ENCODE measurements around the gene UNC5A.

UNC5A gene

DNA sequence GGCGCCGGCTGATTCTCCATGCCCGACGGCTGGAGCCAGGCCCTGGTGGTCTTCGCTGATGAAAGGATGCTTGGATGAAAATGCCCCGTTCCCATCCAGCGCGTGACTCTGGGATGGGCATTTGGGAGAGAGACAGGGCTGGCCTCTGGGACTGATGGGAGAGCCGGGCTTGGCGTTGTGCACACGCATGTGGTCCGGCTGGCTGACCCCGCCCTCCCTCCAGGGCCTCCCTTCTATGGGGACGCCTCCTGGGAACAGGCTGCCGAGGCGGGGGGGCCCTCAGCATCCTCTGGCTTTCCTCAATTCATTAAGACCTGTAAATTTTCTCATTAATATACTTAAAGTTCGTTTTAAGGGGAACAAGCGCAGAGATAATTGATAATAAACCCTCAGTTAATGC, 36.8 kb downstream of the UNC5A start:
- DNase-seq = no peak

DNA sequence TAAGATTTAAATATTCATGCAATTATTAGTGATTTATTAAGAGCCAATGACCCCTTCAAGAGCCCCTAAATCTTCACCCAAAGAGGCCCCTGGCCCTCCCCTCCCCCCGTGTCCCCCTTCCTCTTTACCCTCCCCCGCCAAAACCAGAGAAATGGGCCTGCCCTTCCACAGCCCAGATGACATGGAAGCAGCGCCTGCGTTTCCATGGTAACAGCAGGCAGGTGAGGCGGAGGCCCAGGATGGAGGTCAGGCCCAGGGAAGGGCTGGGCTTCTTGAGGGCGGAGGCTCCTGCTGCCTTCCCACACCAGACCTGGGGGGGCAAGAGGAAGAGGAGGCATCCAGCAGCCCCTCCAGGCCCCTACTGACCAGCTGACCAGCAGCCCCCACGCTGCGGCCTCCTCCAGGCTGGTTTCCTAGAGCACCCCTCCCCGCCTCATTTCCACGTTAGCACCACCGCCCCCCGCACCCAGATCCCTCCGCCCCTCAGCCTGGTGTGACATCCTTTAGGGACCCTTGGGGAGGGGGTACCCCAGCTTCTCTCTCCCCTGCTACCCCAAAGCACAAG, 37.4 kb downstream of the UNC5A start:
- DNase-seq = no peak

DNA sequence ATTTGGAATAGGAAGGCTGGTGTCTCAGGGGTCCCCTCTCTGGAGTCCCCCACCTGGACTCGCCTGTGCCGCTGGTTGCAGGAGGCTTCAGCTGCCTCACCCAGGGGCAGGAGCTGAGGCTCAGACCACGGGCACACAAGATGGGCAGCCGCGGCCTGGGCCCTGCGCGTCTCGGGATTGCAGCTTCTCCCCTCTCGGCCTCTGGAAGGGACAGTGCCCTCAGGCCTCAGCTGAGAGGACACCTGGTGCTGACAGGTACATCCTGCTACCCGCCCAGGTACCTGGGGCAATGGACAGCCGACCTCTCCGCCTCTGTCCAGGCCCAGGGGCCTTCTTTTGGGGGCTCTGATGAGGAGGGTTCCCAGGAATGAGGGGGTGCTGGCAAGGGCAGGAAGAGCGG, 38.3 kb downstream of the UNC5A start:
- no peak for DNase-seq

DNA sequence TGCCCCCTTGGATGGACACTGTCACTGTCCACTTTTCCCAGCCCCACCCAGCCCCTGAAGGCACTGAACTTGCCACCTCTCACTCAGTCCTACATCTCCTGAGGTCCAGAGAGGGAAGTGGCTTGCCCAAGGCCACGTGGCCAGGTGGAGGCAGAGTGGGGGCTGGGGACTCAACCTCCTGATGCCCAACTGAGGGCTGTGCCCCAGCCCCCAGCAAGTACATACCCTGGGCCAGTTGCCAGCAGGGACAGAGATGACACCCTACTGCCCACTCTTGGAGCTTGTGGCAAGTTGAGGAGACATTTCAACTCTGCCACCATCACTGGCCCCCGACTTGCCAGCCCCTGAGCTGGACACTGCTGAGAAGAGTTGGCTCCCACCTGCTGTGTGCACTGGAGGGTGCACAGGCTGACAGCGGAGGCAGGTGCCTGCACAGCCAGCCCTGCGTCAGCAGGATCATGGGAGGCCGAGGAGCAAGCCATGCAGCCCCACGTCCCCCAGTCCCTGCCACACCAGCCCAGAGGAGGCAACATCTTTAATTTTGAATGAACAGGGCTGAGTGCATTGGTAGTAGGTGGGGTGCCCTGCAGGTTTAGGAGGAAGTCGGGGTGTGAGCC, 39.4 kb downstream of the UNC5A start:
- DNase-seq = no peak

DNA sequence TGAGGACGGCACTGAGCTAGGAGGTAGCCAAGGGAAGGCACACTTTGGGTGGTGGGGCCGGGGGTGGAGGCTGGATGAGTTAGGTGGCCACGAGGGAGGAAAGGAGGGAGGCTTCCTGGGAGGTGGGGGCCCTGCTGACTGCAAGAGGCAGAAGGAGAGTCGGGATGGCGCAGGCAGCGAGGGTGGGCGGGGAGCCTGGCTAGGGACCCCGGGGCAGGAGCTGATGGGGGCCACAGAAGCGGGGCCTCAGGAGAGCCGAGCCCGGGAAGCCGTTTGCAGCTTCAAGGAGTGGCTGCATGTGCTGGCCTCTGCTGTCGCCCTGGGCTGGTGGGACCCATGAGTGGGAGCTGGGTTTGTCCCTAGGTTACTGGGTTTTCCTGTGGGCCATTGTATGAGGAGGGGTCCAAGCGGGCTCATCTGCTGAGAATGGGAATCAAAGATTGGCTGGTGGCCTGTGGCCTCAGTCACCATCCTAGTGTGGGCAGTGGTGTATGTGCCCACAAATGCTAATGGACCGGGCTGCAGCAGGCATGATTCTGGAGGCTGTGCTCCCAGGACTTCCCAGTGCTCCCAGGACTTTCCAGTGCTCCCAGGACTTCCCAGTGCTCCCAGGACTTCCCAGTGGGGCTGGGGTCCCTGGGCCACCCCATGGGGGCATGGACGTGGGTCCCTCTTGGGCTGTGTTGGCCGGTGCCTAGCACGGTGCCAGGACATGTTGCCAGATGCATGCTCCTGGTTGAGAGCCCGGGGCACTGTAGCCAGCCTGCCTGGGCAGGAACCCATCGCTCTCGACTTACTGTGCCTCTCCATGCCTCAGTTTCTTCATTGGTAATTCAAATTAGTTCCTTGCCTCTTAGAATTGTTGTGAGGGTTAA, 40.2 kb downstream of the UNC5A start:
- no peak for DNase-seq

DNA sequence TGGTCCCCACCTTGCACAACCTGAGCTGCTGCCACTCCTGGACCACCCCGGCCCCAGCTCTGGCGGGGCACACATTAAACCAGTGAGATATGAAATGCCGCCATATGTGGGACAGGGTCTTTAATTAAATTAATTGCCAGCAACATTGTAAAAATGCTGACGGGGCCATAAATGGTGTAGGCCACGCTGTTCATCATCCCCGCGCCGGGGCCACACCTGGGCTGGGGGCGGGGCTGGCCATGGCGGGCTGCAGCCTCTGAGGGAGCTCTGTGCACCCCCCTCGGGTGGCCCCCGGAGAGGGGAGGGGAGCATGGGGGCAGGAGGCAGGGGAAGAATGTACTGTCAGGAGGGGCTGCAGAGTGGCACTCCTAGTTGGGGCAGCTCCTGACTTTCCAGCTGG, 41.0 kb downstream of the UNC5A start:
- no peak for DNase-seq

DNA sequence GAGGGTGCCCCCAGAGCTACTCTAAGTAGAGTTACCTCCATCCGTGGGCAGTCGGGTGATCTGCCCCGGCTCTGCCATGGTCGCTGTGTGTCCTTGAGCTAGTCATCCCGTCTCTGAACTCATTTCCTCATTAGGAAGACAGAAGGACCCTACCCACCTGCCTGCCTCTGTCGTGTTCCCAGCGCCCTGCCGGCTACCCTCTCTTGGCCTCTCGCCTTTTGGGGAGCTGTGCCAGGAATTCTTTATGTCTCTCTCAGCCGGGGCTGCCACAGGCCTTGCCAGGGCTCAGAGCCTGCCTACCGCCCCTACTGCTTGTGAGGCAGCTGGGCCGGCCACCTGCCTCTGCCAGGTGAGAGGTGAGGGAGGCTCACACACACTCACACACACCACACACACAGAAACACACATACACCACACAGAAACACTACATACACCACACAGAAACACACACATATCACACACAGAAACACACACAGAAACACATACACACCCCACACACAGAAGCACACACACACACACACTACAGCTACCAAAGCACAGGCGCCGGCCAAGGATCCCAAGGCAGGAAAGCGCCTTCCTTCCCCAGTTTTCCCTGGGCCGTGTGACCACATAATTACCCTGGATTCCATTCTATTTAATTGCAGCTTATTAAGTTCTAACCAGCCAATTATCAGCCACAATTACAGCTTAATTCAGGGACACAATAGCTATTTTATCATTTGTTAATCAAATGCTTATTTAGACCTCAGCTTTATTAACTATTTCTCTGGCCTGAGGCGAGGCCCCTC, 41.7 kb downstream of the UNC5A start:
- no peak for DNase-seq

DNA sequence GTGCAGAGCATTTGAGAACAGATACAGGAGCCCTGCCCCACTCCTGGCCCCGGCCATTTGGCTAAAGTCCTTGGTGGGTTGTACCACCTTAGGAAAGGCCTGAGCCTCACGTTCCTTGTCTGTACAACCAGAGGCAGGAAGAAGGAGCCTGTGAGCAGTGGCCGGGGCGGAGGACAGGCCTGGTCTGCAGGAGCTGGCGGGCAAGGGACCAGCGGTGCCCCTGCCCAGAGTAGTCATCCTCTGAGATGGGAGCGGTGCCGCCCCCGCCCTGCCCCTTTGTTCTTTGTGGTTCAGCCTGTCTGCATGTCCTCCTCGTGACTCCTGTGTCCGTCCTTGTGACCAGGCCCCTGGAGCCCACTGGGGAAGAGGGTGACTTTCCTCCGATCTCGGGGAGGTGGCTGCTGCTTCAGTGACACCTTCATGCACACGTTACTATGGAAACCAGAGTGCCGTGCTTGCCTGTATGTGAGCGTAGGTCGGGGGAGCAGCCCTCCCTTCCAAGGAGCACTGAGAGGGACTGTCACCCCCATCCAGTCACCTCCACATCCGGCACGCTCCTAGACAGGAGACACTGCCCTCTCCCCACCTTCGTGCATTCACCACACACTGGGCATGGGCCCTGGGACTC, 42.9 kb downstream of the UNC5A start:
- DNase-seq = no peak

DNA sequence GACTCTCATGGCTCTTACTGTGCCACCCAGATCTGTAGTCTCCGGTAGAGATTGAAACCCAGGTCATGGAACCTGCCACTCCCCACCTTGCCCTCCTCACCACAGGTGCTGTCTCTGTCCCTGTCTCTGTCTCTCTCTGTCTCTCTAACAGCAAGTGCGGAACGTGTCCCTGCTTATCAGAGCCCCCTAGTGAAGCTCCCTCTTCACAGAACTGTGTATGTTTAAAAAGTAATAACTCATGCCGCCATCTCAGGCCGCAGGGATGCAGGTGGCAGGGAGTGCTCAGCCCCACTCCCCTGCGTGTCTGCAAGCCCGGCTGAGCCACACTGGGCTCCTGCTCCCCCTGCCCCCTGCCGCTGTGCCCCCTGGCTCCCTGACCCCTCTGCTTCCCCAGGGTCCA, 43.8 kb downstream of the UNC5A start:
- DNase-seq = no peak

DNA sequence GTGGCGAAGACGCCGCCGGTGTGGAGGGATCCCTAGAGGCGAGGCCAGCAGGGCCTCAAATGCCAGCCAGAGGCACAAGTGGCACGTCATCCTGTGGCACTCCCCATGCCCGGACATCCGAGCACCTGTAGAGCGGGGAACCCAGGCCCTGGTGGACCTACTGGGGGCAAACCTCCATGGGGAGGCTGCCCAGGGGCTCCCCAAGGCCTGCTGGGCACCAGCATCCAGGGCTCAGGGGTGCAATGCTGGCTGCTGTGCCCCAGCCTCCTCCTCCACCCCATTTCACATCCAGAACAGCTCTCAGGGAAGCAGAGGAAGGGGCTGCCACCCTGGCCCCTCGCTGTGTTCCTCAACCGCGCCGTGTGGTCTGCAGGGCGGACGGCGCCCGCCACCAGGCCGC, 45.2 kb downstream of the UNC5A start:
- DNase-seq = no peak

DNA sequence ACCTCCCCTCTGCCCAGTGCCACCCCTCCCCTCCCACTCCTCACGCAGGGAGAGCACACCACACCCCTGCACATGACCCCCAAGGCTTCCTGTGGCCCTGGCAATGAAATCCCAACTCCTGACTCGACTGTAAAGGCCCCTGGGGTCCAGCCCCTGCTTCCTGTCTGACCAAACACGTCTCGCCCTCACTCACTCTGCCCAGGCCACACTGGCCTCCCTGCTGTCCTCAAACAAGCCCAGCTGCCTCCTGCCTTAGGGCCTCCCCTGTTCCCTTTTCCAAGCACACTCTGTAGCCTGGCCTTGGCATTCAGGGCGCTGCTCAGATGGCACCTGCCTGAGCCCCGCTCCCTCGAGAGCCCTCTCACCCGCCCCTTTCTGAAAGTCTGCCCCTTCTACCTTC, 46.4 kb downstream of the UNC5A start:
- no peak for DNase-seq

DNA sequence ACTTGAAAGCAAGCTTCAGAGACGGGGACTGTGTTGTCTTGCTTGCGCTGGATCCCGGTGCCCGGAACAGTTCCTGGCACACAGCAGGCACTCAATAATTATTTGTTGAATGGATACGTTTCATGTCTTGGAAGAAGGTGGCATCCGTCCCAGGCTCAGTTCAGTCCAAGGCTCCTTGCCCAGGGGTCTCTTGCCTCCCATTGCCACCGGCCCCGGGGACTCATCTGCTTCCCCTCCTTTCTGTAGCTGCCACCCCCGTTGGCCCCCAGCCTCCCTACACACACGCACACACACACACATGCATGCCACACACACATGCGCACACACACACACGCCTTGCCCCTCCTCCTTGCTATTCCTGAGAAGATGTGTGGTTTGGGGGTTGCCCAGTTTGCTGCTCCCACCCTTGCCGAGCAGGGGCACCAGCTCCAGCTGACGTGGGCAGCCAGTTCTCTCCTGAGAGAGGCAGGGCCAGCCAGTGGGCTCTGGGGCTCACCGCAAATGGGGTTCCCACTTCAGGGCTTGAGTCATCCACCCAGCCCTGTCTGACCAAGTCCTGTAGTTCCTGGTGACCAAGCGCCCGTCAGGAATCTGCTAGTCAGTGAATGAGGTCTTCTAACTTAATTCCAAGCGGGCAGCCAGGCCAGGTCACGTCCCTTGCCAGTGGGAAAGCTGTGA, 47.0 kb downstream of the UNC5A start:
- DNase-seq = no peak

DNA sequence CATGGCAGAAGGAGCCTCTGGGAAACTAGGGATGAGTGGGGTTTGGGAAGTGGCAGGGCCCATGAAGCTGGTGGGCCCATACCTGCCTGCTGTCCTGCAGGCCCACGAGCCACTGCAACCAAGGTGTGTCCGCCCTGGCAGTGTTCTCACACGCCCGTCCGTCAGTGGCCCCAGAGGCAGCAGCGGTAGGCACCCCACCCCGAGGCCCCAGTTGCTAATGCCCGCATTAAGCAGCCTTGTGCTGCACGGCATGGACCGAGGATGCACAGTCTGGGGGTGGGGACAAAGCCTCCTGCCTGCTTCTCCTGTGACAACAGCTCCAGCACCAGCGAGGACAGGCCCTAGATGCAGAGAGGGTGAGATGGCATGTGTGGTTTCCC, 47.5 kb downstream of the UNC5A start:
- DNase-seq = no peak

DNA sequence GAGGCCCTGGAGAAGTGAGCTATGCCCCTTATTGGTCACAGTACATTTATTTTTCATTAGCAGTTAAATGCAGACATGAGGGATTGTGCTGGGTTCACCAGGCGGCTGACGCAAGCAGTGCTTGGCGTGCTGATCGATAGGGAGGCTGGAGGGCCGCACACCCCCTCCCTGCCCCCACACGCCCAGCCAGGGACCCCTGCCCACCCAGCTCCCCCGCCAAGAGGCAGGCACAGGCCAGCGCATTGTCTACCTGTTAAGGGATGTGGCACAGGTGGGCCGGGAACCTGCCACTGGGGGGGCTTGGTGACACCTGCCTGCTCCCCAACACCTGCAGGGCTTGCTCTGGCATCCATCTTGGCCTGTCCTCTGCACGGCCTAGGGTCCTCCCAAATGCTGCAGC, 49.6 kb downstream of the UNC5A start:
- no peak for DNase-seq

DNA sequence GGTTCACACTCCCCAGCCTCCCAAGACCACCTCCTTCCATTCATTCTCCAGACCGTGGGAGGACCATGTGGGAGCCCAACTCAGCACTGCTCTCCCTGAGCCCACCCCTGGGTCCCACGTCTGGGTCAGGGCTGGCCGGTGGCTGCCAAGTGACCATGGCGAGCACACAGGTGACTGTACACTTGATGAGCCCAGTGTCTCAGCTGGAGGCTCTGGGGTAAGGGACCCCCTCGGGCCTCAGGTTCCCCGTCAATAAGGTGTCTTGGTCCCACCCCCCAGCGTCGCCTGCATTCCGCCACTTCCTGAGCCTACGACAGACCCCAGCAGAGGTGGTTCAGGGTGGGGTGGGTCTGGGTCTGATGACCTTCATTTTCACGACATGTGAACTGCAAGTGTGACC, 50.0 kb downstream of the UNC5A start:
- no peak for DNase-seq

DNA sequence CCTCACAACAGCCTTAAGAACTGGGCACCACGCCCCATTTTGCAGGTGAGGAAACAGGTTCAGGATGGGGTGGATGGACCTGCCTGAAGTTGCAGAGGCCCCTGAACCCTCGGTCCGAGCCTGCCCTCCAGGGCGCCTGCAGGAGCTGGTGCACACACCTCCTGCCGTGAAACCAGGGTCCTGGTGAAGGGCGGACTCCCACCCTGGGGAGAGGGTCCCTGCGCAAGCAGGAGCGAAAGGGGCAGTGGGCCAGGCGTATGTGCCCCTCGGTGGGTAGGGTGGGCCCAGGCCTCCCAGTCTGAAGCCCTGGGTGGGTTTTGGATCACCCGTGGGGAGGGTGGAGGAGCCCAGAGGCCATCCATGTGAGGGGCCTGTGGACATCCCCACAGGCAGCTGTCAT, 50.9 kb downstream of the UNC5A start:
- DNase-seq = no peak

DNA sequence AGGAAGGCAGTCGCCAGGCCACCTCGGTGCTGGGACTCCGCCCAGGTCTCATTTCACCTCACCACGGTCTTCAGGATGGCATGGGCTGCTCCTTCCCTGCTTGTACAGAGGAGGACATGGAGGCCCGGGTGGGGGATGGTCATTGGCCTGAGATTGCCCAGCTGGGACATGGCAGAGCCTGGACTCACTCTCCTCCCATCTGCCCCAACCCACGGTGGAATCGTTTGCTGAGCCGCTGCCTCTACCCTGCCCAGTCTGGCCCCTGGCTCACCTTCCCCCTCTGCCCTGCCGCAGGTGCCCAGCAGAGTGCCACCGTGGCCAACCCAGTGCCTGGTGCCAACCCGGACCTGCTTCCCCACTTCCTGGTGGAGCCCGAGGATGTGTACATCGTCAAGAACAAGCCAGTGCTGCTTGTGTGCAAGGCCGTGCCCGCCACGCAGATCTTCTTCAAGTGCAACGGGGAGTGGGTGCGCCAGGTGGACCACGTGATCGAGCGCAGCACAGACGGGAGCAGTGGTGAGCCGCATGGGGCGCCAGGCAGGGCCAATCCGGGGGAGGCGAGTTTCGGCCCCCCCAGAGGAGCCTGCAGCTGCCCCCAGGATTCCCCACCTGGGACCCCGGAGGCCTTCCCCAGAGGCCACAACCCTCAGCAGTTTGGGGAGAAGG, 52.1 kb downstream of the UNC5A start:
- no peak for DNase-seq

DNA sequence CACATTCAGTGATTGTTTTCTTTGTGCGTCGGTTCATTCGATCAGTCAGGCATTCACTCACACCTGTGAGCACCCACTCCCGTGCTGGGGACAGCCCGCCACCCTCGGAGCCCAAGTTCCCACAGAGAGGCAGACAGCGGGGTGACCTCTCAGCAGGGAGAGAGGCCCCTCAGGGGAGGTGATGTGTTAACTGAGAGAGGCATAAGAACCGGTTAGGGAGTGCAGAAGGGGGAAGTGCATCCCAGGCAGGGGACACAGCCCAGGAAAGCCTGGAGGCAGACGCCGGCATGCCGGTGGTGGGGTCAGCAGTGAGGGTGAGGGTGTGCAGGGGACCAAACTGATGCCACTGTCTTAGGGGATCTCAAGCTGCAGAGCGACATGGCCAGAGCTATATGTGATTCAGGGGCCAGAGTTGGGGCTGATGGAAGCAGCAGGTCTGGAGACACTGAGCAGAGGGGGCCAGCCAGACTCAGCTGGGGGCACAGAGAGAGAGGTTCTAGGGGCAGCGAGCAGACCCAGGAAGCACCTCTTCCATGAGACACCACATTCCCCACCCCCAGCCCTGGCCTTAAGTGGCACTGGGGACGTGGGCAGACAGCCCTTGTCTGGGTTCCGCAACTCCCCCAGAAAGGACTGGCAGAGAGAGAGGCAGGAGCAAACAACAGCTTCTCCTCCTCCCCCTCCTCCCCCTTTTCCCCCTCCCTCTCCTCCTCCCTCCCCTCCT, 52.8 kb downstream of the UNC5A start:
- DNase-seq = no peak

DNA sequence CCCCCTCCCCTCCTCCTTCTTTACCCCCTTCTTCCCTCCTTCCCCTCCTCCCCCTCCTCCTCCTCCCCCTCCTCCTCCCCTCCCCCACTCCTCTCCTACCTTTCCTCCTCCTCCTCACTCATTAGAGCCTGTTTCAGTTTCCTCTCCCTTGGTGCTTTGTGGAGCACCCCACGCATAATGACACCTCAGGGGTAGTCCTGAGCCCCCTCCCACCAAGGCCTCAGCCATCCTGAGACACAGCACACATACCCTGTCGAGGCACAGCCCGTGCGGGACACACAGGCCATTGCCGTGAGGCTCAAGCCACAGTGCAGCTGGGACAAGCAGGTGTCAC, 53.4 kb downstream of the UNC5A start:
- no peak for DNase-seq

DNA sequence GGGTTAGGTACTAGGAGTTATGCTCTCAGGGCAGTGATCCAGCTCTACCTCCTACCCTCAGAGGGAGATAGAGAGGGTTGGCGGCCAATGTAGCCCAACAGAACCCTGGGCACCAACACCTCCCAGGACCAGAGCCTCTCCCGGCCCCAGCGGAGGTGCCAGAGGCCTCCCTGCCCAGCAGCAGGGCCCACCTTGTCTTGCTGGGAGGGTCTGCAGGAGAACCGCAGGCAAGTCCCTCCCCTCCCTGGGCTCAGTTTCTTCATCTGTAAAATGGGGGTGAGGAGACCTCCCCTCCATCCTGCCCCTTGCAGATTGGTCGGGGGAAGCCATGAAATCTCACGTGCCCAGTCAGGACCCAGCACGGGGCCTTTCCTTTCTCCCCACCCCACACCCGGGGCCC, 54.4 kb downstream of the UNC5A start:
- no peak for DNase-seq

DNA sequence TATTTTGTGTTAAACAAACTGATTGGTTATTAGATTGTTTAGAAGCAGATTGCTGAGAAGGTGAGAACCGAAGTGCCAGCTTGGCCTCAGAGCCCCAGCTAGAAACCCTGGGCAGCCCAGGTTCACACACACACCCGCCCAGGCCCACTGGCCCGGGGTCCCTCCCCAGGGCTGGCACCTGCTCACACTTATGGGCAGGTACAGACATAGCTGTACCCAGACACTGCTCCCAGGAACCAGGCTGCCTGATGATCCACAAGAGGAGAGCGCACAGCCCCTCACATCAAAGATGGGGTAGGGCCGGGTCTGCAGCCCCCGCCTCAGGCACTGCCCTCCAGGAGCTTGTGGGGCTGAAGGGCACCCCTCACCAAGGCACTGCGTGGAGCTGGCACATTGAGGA, 55.6 kb downstream of the UNC5A start:
- DNase-seq = no peak
